Measurements from ENCODE around the gene FRY. TPM values are rescaled to one million over a fixed set of nuclear protein-coding genes. Genes with fewer than 3 reads are reported as not detected.

FRY gene
- total RNA-seq, 1 experiment from 2014 or later = 5.3 TPM

GRCh38 chr13:32209652-32210051 lies 178.1 kb downstream of the FRY start (continued):
- TF ChIP-seq FOXP4 (CRISPR knock-in tag; IDR thresholded peaks at IDR 0.05) (no peak), JUN (CRISPR knock-in tag; IDR thresholded peaks at IDR 0.05) (no peak), ATF1 (CRISPR knock-in tag; IDR thresholded peaks at IDR 0.05) (no peak), SMAD4 (CRISPR knock-in tag; IDR thresholded peaks at IDR 0.05) (no peak)

- no peaks in the 10 kb centered on the region for H3K27me3 Mint-ChIP-seq (ENCODE audit: low read depth)
- POLR2A ChIA-PET = no interaction called here
- no peak for TF ChIP-seq ZSCAN18 (CRISPR knock-in tag; IDR thresholded peaks at IDR 0.05)
- no peak for TF ChIP-seq GABPB1 (CRISPR knock-in tag; IDR thresholded peaks at IDR 0.05)
- DNase-seq (ENCODE audit: low spot score) (no peak), ATAC-seq (no peak)
- no peaks in the 10 kb centered on the region for H3K36me3 Mint-ChIP-seq
- H3K9me3 Mint-ChIP-seq = no peaks in the 10 kb centered on the region
- H3K4me3 Mint-ChIP-seq = no peak overlapping the region
- no peak overlapping the region for H3K27ac Mint-ChIP-seq
- CTCF ChIA-PET = no interaction called here
- H3K4me1 Mint-ChIP-seq = peaks cover 19% of the 10 kb centered on the region
These were observed 178.5 kb downstream of the FRY start for GRCh38 chr13:32210101-32210500.

GRCh38 chr13:32211813-32212212 lies 180.2 kb downstream of the FRY start:
- Mint-ChIP-seq H3K36me3 (no peaks in the 10 kb centered on the region), H3K4me1 (peaks cover 7% of the 10 kb centered on the region), H3K27ac (peak overlapping the region; percentile 47; the same call in 1 of the 2 replicates), H3K4me3 (no peak overlapping the region), H3K9me3 (no peaks in the 10 kb centered on the region), H3K27me3 (ENCODE audit: low read depth) (no peaks in the 10 kb centered on the region)
- ChIA-PET CTCF (interaction anchor here (0.5 kb wide), 1 partner anchor 130 kb away, joined by 3 read pairs; no protein-coding TSS in a partner anchor), POLR2A (no interaction called here)
- ATAC-seq (no peak), DNase-seq (ENCODE audit: low spot score) (no peak)
- no peak for TF ChIP-seq FOXP1 (CRISPR knock-in tag; IDR thresholded peaks at IDR 0.05; ENCODE audit: borderline replicate concordance)
- TF ChIP-seq ATF2 (CRISPR knock-in tag; IDR thresholded peaks at IDR 0.05; ENCODE audit: borderline replicate concordance, low read depth) = no peak
- no peak for TF ChIP-seq USF2 (CRISPR knock-in tag; IDR thresholded peaks at IDR 0.05)
- no peak for TF ChIP-seq NR3C1 (CRISPR knock-in tag; conservative IDR thresholded peaks at IDR 0.05; ENCODE audit: low read depth)
- TF ChIP-seq GABPB1 (CRISPR knock-in tag; IDR thresholded peaks at IDR 0.05) = no peak
- TF ChIP-seq JAZF1 (CRISPR knock-in tag; IDR thresholded peaks at IDR 0.05) = no peak
- no peak for TF ChIP-seq PRDM15 (CRISPR knock-in tag; IDR thresholded peaks at IDR 0.05)
- no peak for TF ChIP-seq ZMAT4 (CRISPR knock-in tag; IDR thresholded peaks at IDR 0.05)
- no peak for TF ChIP-seq NR2C2 (CRISPR knock-in tag; IDR thresholded peaks at IDR 0.05)
- TF ChIP-seq ZBTB43 (CRISPR knock-in tag; IDR thresholded peaks at IDR 0.05) = no peak
- no peak for TF ChIP-seq ZNF425 (CRISPR knock-in tag; conservative IDR thresholded peaks at IDR 0.05)
- TF ChIP-seq EMX1 (CRISPR knock-in tag; IDR thresholded peaks at IDR 0.05) = no peak
- TF ChIP-seq ESRRA (CRISPR knock-in tag; IDR thresholded peaks at IDR 0.05; ENCODE audit: borderline replicate concordance) = no peak
- TF ChIP-seq ZNF232 (CRISPR knock-in tag; IDR thresholded peaks at IDR 0.05) = no peak
- TF ChIP-seq GTF2I (CRISPR knock-in tag; conservative IDR thresholded peaks at IDR 0.05) = no peak
- no peak for TF ChIP-seq TP53 (CRISPR knock-in tag; IDR thresholded peaks at IDR 0.05)

Measured in WTC11 (cell line).